DMS153 treated with DMSO at 0.1 percent for 48 hours (cell line): ENCODE measurements around the gene EME2.

Experiments
- DNase-seq: peaks from one replicate; lab custom pipeline; 2025; ENCODE audit not compliant: unreplicated experiment; lab: John Stamatoyannopoulos, UW

Gene EME2

GRCh38 chr16:1817716-1818115, 45.1 kb downstream of the EME2 start:
- no peak for DNase-seq

- no peak for DNase-seq
Observed at GRCh38 chr16:1818204-1818872, 45.7 kb downstream of the EME2 start.

DNA sequence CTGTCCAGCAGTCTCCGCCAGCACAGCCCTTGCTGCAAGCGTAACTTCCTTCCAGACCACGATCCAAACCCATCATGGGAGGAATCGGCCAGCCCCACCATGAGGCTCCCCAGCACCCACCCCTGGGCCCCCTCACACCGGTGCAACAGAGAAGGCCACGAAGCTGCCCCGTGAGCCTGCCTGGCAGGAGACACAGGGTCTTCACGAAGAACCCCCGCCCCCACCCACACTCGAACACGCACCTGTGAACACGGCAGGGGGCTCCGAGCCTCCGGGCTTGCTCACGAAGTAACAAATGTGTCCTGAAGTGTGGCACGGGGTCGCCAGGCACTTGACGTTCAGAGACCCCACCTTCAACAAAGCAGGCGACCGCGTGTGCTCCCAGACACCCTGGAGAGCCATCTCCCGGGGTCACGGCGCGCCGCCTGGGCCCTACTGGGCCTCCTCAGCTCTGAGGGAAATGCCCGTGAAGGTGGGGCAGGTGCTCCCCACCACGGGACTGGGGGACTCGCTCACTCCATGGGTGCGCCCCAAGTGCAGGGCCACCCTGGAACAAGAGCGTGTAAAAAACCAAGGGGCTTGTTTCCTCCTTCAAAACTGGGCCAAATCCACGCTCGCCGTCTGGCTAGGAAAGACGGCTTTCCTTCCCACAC, 46.4 kb downstream of the EME2 start:
- no peak for DNase-seq

DNA sequence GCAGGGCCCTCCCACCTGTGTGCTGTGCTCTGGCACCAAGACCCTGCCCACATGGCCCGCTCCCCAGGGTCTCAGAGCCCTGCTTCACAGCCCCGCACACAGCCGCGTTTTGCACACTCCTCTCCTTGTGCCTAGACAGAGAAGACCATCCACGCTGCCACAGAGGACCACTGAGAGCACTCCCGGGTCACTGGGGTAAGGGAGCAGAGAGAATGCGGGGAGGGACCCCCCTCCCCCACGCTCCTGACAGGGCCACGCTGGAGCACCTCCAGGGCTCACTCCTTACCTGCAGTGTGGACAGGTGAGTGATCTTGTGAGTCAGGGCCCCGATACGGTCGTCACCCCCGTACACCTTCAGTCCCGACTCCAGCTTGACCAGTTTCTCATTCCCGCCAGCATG, 47.0 kb downstream of the EME2 start:
- no peak for DNase-seq

- no peak for DNase-seq
Observed at GRCh38 chr16:1820096-1820945, 47.7 kb downstream of the EME2 start.

DNA sequence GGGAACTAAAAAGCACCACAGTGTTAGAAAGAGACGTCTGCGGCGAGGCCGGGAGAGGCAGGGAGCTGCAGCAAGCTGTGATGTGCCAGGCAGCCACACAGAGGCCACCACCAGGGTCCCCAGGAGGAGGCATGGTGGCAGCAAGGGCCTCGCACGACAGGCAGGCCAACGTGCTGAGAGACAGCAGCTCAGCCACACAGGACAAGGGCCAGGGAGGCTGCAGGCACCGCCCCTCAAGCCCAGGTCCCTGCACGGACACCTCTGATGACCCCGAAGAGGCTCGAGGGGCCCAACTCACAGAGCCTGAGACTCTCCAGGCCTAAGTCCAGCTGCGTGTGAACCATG, 48.3 kb downstream of the EME2 start:
- DNase-seq = no peak

- no peak for DNase-seq
Observed at GRCh38 chr16:1821861-1822611, 49.4 kb downstream of the EME2 start.

GRCh38 chr16:1822801-1823200, 50.2 kb downstream of the EME2 start:
- DNase-seq = no peak

DNA sequence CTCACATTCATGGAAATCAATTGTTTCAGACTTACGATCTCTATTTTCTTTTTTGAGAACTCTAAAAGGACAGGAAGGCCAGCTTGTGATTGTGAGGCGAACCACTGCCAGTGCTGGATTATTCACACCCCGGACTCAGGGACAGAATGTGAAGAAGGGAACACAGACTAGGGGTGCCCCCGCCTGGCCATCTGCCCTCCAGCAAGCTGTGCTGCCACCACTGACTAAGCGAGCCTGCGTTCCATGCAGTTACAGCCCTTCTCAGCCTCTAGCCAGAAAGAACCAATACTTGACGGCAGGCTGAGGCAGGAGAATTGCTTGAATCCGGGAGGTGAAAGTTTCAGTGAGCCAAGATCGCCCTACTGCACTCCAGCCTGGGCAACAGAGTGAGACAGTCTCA, 51.2 kb downstream of the EME2 start:
- no peak for DNase-seq

DNA sequence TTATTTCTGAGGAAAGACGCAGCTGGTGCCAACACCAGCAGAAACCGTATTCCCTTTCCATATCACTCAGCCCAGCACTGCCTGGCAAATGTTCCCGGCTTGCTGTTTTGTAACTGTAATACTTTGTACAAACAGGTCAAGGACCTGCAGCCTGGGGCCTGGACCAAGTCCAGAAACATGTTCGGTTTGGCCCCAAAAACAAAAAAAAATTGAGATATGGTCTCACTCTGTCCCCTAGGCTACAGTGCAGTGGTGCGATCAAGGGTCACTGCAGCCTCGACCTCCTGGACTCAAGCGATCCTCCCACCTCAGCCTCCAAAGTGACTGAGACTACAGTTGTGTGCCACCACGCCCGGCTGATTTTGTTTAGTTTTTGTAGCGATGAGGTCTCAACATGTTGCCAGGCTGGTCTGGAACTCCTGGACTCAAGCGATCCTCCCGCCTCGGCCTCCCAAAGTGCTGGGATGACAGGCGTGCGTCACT, 52.8 kb downstream of the EME2 start:
- DNase-seq = no peak
